VCaP (cell line): Measurements from ENCODE around the gene GJA4.

ENCODE experiments used
- H3K27ac ChIP-seq: fragments of 450-650 bp; 2 replicates; pipeline ENCODE4 v1.5.1; 2017
- TF ChIP-seq, protein P1 (sequence below): fragments of 450-650 bp; conservative IDR thresholded peaks from 2 replicates; pipeline ENCODE4 v1.5.1; 2017; ENCODE audit warnings: mild to moderate bottlenecking, moderate library complexity

Gene GJA4

GRCh38 chr1:34792868-34793727 lies at the start of gene GJA4:
Gene GJA4, plus strand, starts transcription at chr1:34792999. Its CDS starts 1,215 bp downstream, at chr1:34794214.
- TF ChIP-seq, protein P1, sequence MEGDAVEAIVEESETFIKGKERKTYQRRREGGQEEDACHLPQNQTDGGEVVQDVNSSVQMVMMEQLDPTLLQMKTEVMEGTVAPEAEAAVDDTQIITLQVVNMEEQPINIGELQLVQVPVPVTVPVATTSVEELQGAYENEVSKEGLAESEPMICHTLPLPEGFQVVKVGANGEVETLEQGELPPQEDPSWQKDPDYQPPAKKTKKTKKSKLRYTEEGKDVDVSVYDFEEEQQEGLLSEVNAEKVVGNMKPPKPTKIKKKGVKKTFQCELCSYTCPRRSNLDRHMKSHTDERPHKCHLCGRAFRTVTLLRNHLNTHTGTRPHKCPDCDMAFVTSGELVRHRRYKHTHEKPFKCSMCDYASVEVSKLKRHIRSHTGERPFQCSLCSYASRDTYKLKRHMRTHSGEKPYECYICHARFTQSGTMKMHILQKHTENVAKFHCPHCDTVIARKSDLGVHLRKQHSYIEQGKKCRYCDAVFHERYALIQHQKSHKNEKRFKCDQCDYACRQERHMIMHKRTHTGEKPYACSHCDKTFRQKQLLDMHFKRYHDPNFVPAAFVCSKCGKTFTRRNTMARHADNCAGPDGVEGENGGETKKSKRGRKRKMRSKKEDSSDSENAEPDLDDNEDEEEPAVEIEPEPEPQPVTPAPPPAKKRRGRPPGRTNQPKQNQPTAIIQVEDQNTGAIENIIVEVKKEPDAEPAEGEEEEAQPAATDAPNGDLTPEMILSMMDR = no peak
- no peak within 1 kb of the TSS for H3K27ac ChIP-seq

GRCh38 chr1:34743775-34744174 lies 49.0 kb upstream of the GJA4 start:
- TF ChIP-seq, protein P1 = no peak
- H3K27ac ChIP-seq = no peak overlapping the region

GRCh38 chr1:34744851-34745250 lies 47.9 kb upstream of the GJA4 start:
- TF ChIP-seq, protein P1 = no peak

GRCh38 chr1:34745666-34746065 lies 47.1 kb upstream of the GJA4 start:
- H3K27ac ChIP-seq = no peak overlapping the region
- TF ChIP-seq, protein P1 = no peak

More at GRCh38 chr1:34744851-34745250, 47.9 kb upstream of the GJA4 start:
- no peak overlapping the region for H3K27ac ChIP-seq

- TF ChIP-seq, protein P1 = no peak
Measured at GRCh38 chr1:34746101-34746500, 46.7 kb upstream of the GJA4 start.

DNA sequence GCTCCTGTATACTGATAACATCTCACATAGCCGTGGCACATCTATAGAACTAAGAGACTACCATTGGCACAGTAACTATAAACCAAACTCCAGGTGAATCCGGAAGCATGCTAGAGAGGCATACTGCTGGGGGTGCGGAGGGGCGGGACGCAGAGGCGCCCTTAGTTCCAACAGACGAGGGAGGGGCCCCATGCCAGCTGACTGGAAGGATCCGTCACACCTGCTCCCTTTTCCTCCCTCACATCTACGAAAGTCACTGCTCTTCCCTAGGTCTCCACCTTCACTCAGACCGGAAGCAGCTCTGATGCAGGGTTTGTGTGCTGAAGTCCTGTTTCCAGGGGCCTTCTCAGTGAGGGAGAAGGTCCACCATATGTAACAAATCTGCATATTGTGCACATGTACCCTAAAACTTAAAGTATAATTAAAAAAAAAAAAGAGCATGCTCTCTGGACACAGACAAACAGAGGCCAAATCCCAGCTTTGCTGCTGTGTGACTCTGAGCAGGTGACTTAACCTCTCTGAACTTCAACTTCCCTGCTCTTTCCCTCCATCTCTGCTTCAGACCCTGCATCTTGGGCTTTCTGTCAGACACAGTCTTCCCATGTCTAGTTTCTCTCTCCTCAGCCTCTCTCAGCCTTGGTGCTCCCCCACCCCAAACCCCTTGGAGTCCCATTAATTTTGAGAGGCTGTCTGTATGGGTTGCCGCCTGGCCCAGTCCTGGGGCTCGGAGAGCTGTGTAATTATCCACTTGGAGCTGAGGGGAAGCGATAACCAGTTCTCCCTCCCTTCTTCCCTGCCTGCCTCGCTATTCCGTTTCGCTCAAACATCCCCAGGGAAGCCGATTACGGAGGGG lies 45.8 kb upstream of the GJA4 start:
- no peak overlapping the region for H3K27ac ChIP-seq
- TF ChIP-seq, protein P1 = no peak

More at GRCh38 chr1:34746101-34746500, 46.7 kb upstream of the GJA4 start:
- no peak overlapping the region for H3K27ac ChIP-seq

- TF ChIP-seq, protein P1 = no peak
Measured at GRCh38 chr1:34747638-34747941, 45.2 kb upstream of the GJA4 start.

More at GRCh38 chr1:34747638-34747941, 45.2 kb upstream of the GJA4 start:
- no peak overlapping the region for H3K27ac ChIP-seq
